GM18519 (cell line): ENCODE measurements around the gene TBCC.
"Not testable (repeated sequence)": the region's sequence is repeated elsewhere in the genome, so short reads cannot be mapped to it uniquely, and the experiment has no call there.

Experiments used
- ATAC-seq: cut with Tn5 transposase; IDR thresholded peaks from one replicate; pipeline ENCODE4 v1.9.1; 2021; ENCODE audit warnings: mild to moderate bottlenecking, moderate library complexity; ENCODE audit not compliant: unreplicated experiment, low FRiP score

TBCC gene

GRCh38 chr6:42745640-42746462 lies at the start of gene TBCC:
Gene TBCC, minus strand, starts transcription at chr6:42746103. Its CDS starts 30 bp downstream, at chr6:42746073.
- ATAC-seq: peak; percentile 69

GRCh38 chr6:42795651-42796050 lies 49.7 kb upstream of the TBCC start:
- no peak for ATAC-seq

GRCh38 chr6:42791706-42792320 lies 45.9 kb upstream of the TBCC start:
- no peak for ATAC-seq

- ATAC-seq: no peak
These were observed 44.8 kb upstream of the TBCC start for GRCh38 chr6:42790549-42791181.

- ATAC-seq: no peak
These were observed 42.8 kb upstream of the TBCC start for GRCh38 chr6:42788671-42789070.

- no peak for ATAC-seq
These were observed 41.2 kb upstream of the TBCC start for GRCh38 chr6:42787063-42787472.

GRCh38 chr6:42786525-42786985 lies 40.7 kb upstream of the TBCC start:
- ATAC-seq: no peak

- no peak for ATAC-seq
These were observed 39.0 kb upstream of the TBCC start for GRCh38 chr6:42784717-42785498.

GRCh38 chr6:42783876-42784642 lies 38.2 kb upstream of the TBCC start:
- ATAC-seq: no peak

- ATAC-seq: no peak
These were observed 37.4 kb upstream of the TBCC start for GRCh38 chr6:42783177-42783875.

GRCh38 chr6:42782689-42783176 lies 36.8 kb upstream of the TBCC start:
- no peak for ATAC-seq

- ATAC-seq: no peak
These were observed 36.1 kb upstream of the TBCC start, which contains the start of gene BICRAL for GRCh38 chr6:42781796-42782688. Gene BICRAL, plus strand, starts transcription at chr6:42782052. Its CDS starts 39,971 bp downstream, at chr6:42822023.

GRCh38 chr6:42781546-42781795 lies 35.6 kb upstream of the TBCC start:
- ATAC-seq: no peak

- ATAC-seq: no peak
These were observed 33.6 kb upstream of the TBCC start for GRCh38 chr6:42779521-42779920.

GRCh38 chr6:42778122-42778521 lies 32.2 kb upstream of the TBCC start:
- ATAC-seq: no peak

- ATAC-seq: peak; percentile 34
These were observed 31.4 kb upstream of the TBCC start for GRCh38 chr6:42777126-42777822.

- not testable (repeated sequence) for ATAC-seq
These were observed 29.1 kb upstream of the TBCC start for GRCh38 chr6:42774821-42775487.
